K562 (cell line): ENCODE data around the gene PLEKHF1. TPM values are rescaled to one million over a fixed set of nuclear protein-coding genes. Genes with fewer than 3 reads are reported as not detected.

Experiments used
- CBX5 ChIP-seq: IDR thresholded peaks from 2 replicates; pipeline ENCODE4 v1.6.1; 2014; ENCODE audit warnings: low read depth, borderline replicate concordance
- MTA2 ChIP-seq: fragments of 450-650 bp; IDR thresholded peaks from 2 replicates; pipeline ENCODE4 v1.6.1; 2016; ENCODE audit warnings: low read depth
- MYBL2 ChIP-seq, 2 experiments: fragments of 450-650 bp in 1 of 2; sonication (generic) in 1 of 2; formaldehyde crosslinking in 1 of 2; IDR thresholded peaks; 2 replicates each; pipeline versions ENCODE4 v1.6.1 to v1.8.1; 2017 to 2022; ENCODE audit warnings: borderline replicate concordance in 1 of 2, inconsistent platforms in 1 of 2, low read depth in 1 of 2, mild to moderate bottlenecking in 1 of 2, missing genetic modification reagents in 1 of 2, moderate library complexity in 1 of 2
- NFIC ChIP-seq: fragments of 450-650 bp; IDR thresholded peaks from 2 replicates; pipeline ENCODE4 v1.6.1; 2017; ENCODE audit warnings: mild to moderate bottlenecking, inconsistent platforms
- PML ChIP-seq: IDR thresholded peaks from 2 replicates; pipeline ENCODE4 v1.6.1; 2012; ENCODE audit warnings: low read length, inconsistent platforms
- RAD21 ChIP-seq, 2 experiments: fragments of 250-450 bp in 1 of 2; fragments of 450-650 bp in 1 of 2; sonication (Bioruptor Pico) in 1 of 2; formaldehyde crosslinking in 1 of 2; IDR thresholded peaks in 1 of 2; conservative IDR thresholded peaks in 1 of 2; 2 replicates each; pipeline versions ENCODE4 v1.4.0 to v1.8.0; 2020 to 2022; ENCODE audit warnings: mild to moderate bottlenecking in 2 of 2, moderate library complexity in 1 of 2
- SP2 ChIP-seq: IDR thresholded peaks from 2 replicates; pipeline ENCODE4 v1.6.1; 2011; ENCODE audit warnings: mild to moderate bottlenecking, low read depth, low read length, moderate library complexity; ENCODE audit not compliant: poor library complexity, severe bottlenecking; ENCODE audit errors: extremely low read depth
- TRIM24 ChIP-seq, 2 experiments: fragments of 450-650 bp; IDR thresholded peaks; 2 replicates each; pipeline ENCODE4 v1.6.1; 2016
- ZEB2 ChIP-seq: fragments of 450-650 bp; IDR thresholded peaks from 2 replicates; pipeline ENCODE4 v1.6.1; 2016
- ZHX1 ChIP-seq: fragments of 150-350 bp; conservative IDR thresholded peaks from 2 replicates; pipeline ENCODE4 v1.6.1; 2014; ENCODE audit warnings: low read length
- ZNF174 ChIP-seq: fragments of 250-450 bp; sonication (Bioruptor Pico); IDR thresholded peaks from 2 replicates; pipeline ENCODE4 v1.4.0; 2020; ENCODE audit warnings: mild to moderate bottlenecking
- ZNF41 ChIP-seq: fragments of 250-450 bp; sonication (Bioruptor Pico); conservative IDR thresholded peaks from 2 replicates; pipeline ENCODE4 v1.4.0; 2020; ENCODE audit warnings: mild to moderate bottlenecking
- ZNF75A ChIP-seq: fragments of 450-650 bp; formaldehyde crosslinking; IDR thresholded peaks from 2 replicates; pipeline ENCODE4 v1.4.0; 2020; ENCODE audit warnings: mild to moderate bottlenecking
- polyA plus RNA-seq, 8 experiments: library from polyadenylated mRNA; depleted of rRNA in 4 of 8; stranded (reverse) in 5 of 8; unstranded in 3 of 8; fragments of >200 nt; fragmentation: Nextera tagmentation in 2 of 8; fragmentation: Illumina TruSeq in 1 of 8; extraction: Ambion mirVana in 2 of 8; extraction: Trizol in 1 of 8; gene quantifications; 2 replicates each; pipeline versions ENCODE4 v1.2.1 to v1.2.3, GENCODE V29; 2011 to 2014; ENCODE audit warnings: inconsistent platforms in 1 of 8, missing spikeins in 1 of 8
- total RNA-seq, 7 experiments: library from RNA; depleted of rRNA in 6 of 7; stranded (reverse); fragments of >200 nt in 6 of 7; fragmentation: Illumina TruSeq in 2 of 7; extraction: Trizol in 2 of 7; gene quantifications; 2 replicates each; pipeline versions ENCODE4 v1.2.1 to v1.2.3, GENCODE V29; 2011 to 2021; ENCODE audit warnings: low replicate concordance in 1 of 7
- TF ChIP-seq, protein P1 (sequence below): fragments of 250-450 bp; sonication (Bioruptor Pico); IDR thresholded peaks from 2 replicates; pipeline ENCODE4 v1.9.0; 2021; ENCODE audit warnings: mild to moderate bottlenecking, inconsistent platforms
- TF ChIP-seq, protein P2 (sequence below): fragments of 450-650 bp; formaldehyde crosslinking; IDR thresholded peaks from 2 replicates; pipeline ENCODE4 v1.4.0; 2022; ENCODE audit warnings: missing genetic modification characterization
- TF ChIP-seq, protein P3 (sequence below), 2 experiments: fragments of 450-650 bp; IDR thresholded peaks; 2 replicates each; pipeline ENCODE4 v1.6.1; 2018; ENCODE audit warnings: mild to moderate bottlenecking in 2 of 2, low read depth in 1 of 2; ENCODE audit not compliant: partially characterized antibody in 2 of 2

Gene PLEKHF1
- total and polyA plus RNA-seq, 9 of the 15 experiments (the other 6 are each of a cell fraction or from before 2014, with no cell fraction given): 0.07 to 13.4 (median 3.9) TPM; not detected in 1

DNA sequence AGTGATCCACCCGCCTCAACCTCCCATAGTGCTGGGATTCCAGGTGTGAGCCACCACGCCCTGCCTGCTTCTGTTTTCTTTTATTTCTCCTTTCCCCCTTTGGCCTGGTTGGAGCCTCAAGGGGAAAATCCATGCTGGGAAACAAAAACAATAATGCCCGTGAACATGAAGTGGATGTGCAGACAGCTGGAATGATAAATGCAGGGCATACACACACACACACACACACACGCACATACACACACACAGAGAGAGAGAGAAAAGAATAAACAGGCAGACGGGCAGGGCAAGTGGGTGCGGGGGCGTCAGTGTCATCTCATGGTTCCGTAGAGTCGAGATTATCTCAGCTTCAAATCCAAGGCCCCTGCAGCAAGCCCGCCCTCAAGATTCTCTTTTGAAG is 4.4 kb upstream of the PLEKHF1 start (continued):
- TF ChIP-seq, protein P1, sequence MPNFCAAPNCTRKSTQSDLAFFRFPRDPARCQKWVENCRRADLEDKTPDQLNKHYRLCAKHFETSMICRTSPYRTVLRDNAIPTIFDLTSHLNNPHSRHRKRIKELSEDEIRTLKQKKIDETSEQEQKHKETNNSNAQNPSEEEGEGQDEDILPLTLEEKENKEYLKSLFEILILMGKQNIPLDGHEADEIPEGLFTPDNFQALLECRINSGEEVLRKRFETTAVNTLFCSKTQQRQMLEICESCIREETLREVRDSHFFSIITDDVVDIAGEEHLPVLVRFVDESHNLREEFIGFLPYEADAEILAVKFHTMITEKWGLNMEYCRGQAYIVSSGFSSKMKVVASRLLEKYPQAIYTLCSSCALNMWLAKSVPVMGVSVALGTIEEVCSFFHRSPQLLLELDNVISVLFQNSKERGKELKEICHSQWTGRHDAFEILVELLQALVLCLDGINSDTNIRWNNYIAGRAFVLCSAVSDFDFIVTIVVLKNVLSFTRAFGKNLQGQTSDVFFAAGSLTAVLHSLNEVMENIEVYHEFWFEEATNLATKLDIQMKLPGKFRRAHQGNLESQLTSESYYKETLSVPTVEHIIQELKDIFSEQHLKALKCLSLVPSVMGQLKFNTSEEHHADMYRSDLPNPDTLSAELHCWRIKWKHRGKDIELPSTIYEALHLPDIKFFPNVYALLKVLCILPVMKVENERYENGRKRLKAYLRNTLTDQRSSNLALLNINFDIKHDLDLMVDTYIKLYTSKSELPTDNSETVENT (CRISPR knock-in tag): no peak
- no peak for TF ChIP-seq SP2
- TF ChIP-seq, protein P2, sequence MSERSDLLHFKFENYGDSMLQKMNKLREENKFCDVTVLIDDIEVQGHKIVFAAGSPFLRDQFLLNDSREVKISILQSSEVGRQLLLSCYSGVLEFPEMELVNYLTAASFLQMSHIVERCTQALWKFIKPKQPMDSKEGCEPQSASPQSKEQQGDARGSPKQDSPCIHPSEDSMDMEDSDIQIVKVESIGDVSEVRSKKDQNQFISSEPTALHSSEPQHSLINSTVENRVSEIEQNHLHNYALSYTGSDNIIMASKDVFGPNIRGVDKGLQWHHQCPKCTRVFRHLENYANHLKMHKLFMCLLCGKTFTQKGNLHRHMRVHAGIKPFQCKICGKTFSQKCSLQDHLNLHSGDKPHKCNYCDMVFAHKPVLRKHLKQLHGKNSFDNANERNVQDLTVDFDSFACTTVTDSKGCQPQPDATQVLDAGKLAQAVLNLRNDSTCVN (CRISPR knock-in tag): peak; percentile 22; the same call in 1 of the 2 replicates
- TF ChIP-seq, protein P3, sequence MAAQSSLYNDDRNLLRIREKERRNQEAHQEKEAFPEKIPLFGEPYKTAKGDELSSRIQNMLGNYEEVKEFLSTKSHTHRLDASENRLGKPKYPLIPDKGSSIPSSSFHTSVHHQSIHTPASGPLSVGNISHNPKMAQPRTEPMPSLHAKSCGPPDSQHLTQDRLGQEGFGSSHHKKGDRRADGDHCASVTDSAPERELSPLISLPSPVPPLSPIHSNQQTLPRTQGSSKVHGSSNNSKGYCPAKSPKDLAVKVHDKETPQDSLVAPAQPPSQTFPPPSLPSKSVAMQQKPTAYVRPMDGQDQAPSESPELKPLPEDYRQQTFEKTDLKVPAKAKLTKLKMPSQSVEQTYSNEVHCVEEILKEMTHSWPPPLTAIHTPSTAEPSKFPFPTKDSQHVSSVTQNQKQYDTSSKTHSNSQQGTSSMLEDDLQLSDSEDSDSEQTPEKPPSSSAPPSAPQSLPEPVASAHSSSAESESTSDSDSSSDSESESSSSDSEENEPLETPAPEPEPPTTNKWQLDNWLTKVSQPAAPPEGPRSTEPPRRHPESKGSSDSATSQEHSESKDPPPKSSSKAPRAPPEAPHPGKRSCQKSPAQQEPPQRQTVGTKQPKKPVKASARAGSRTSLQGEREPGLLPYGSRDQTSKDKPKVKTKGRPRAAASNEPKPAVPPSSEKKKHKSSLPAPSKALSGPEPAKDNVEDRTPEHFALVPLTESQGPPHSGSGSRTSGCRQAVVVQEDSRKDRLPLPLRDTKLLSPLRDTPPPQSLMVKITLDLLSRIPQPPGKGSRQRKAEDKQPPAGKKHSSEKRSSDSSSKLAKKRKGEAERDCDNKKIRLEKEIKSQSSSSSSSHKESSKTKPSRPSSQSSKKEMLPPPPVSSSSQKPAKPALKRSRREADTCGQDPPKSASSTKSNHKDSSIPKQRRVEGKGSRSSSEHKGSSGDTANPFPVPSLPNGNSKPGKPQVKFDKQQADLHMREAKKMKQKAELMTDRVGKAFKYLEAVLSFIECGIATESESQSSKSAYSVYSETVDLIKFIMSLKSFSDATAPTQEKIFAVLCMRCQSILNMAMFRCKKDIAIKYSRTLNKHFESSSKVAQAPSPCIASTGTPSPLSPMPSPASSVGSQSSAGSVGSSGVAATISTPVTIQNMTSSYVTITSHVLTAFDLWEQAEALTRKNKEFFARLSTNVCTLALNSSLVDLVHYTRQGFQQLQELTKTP (IDR thresholded peaks at IDR 0.05; ENCODE audit: low read depth in 1 of 2, partially characterized antibody in 2 of 2): peak in 1 of 2 experiments; percentile 55
- no peak for TF ChIP-seq MYBL2 (IDR thresholded peaks at IDR 0.05; ENCODE audit: low read depth)
- TF ChIP-seq MYBL2 (CRISPR knock-in tag; IDR thresholded peaks at IDR 0.05; ENCODE audit: borderline replicate concordance): no peak
- TF ChIP-seq ZNF75A (CRISPR knock-in tag): no peak
- peak; percentile 36 to 37; a peak in 1 of 4 replicates for TF ChIP-seq TRIM24 (IDR thresholded peaks at IDR 0.05)
- no peak for TF ChIP-seq PML
- no peak; the same call in 1 of the 2 replicates for TF ChIP-seq ZNF41 (CRISPR knock-in tag)
- TF ChIP-seq RAD21 (CRISPR knock-in tag; conservative IDR thresholded peaks at IDR 0.05 in 1 of 2, IDR thresholded peaks at IDR 0.05 in 1 of 2): peak in 1 of 2 experiments; percentile 25; a peak in 2 of 4 replicates
- no peak for TF ChIP-seq ZHX1
- 0 out of 2 replicates have a peak, but pooled peaks have one; percentile 20 for TF ChIP-seq CBX5
- TF ChIP-seq ZEB2: peak; percentile 47; the same call in 1 of the 2 replicates
- 0 out of 2 replicates have a peak, but pooled peaks have one; percentile 17 for TF ChIP-seq NFIC
- TF ChIP-seq ZNF174 (CRISPR knock-in tag): no peak
- peak; percentile 42; the same call in 1 of the 2 replicates for TF ChIP-seq MTA2
